CD14-positive monocyte (primary cell): ENCODE data around the gene FBN2. TPM values are rescaled to one million over a fixed set of nuclear protein-coding genes. Genes with fewer than 3 reads are reported as not detected.

Experiments used
- DNase-seq, 3 donors: peaks; one replicate each; pipeline ENCODE4 v3.0.0-alpha.2; 2011 to 2022
- H2AFZ ChIP-seq: 2 replicates; pipeline ENCODE4 v1.6.0; 2012; ENCODE audit warnings: mild to moderate bottlenecking, low read depth, low read length, inconsistent platforms; ENCODE audit not compliant: insufficient read depth, poor library complexity, severe bottlenecking
- H3K27ac ChIP-seq, 2 donors: 1 replicate in 1 of 2; 2 replicates in 1 of 2; pipeline ENCODE4 v1.5.1; 2012 to 2013; ENCODE audit warnings: low read length in 2 of 2, control low read depth in 1 of 2, inconsistent platforms in 1 of 2, low read depth in 1 of 2, mild to moderate bottlenecking in 1 of 2
- H3K27me3 ChIP-seq, 2 donors: one replicate each; pipeline versions ENCODE4 v1.6.0 to v1.6.1; 2011 to 2013; ENCODE audit warnings: low read length in 2 of 2; ENCODE audit not compliant: control insufficient read depth in 2 of 2, insufficient read depth in 2 of 2
- H3K36me3 ChIP-seq, 2 donors: replicated peaks in 1 of 2; 1 replicate in 1 of 2; 2 replicates in 1 of 2; pipeline versions ENCODE4 v1.5.1 to v1.6.1; 2012 to 2013; ENCODE audit warnings: low read length in 2 of 2, control low read depth in 1 of 2, inconsistent platforms in 1 of 2, mild to moderate bottlenecking in 1 of 2; ENCODE audit not compliant: insufficient read depth in 2 of 2, control insufficient read depth in 1 of 2
- H3K4me1 ChIP-seq, 2 donors: 1 replicate in 1 of 2; 2 replicates in 1 of 2; pipeline versions ENCODE4 v1.5.1 to v1.6.1; 2012 to 2013; ENCODE audit warnings: low read length in 2 of 2, control low read depth in 1 of 2, inconsistent platforms in 1 of 2, mild to moderate bottlenecking in 1 of 2, moderate library complexity in 1 of 2; ENCODE audit not compliant: insufficient read depth in 2 of 2, control insufficient read depth in 1 of 2
- H3K4me2 ChIP-seq: replicated peaks from 2 replicates; pipeline ENCODE3; 2012; ENCODE audit warnings: low read length, moderate library complexity, mild to moderate bottlenecking; ENCODE audit not compliant: poor library complexity, severe bottlenecking; ENCODE audit errors: extremely low read depth
- H3K4me3 ChIP-seq, 3 experiments: fragments of 200-600 bp in 1 of 3; sonication (generic) in 1 of 3; replicated peaks in 1 of 3; 1 replicate in 2 of 3; 2 replicates in 1 of 3; pipeline ENCODE4 v1.5.1; 2011 to 2013; ENCODE audit warnings: low read length in 3 of 3, mild to moderate bottlenecking in 3 of 3, control low read depth in 2 of 3, low read depth in 2 of 3, inconsistent platforms in 1 of 3, moderate library complexity in 1 of 3
- H3K79me2 ChIP-seq: 2 replicates; pipeline ENCODE4 v1.6.0; 2012; ENCODE audit warnings: mild to moderate bottlenecking, control low read depth, inconsistent platforms, low read length, moderate library complexity; ENCODE audit not compliant: insufficient read depth
- H3K9ac ChIP-seq: 2 replicates; pipeline ENCODE4 v1.6.0; 2017; ENCODE audit warnings: low read length, mild to moderate bottlenecking; ENCODE audit not compliant: insufficient read depth, poor library complexity, severe bottlenecking
- H3K9me3 ChIP-seq, 2 donors: replicated peaks in 1 of 2; 1 replicate in 1 of 2; 2 replicates in 1 of 2; pipeline versions ENCODE4 v1.5.1 to v1.6.1; 2012 to 2013; ENCODE audit warnings: low read length in 2 of 2, control low read depth in 1 of 2; ENCODE audit not compliant: control insufficient read depth in 1 of 2, insufficient read depth in 1 of 2
- H4K20me1 ChIP-seq: 2 replicates; pipeline ENCODE4 v1.6.0; 2012; ENCODE audit warnings: mild to moderate bottlenecking, low read length, control low read depth, moderate library complexity; ENCODE audit not compliant: insufficient read depth
- H3K27ac Mint-ChIP-seq, 7 donors: one replicate each; pipeline ENCODE4 v1.8.0; 2020; ENCODE audit warnings: mild to moderate bottlenecking in 7 of 7, mixed read lengths in 7 of 7, moderate library complexity in 6 of 7, inconsistent platforms in 2 of 7
- H3K27me3 Mint-ChIP-seq, 3 donors: one replicate each; pipeline ENCODE4 v1.8.0; 2021 to 2022; ENCODE audit warnings: low read depth in 3 of 3, mild to moderate bottlenecking in 3 of 3, mixed read lengths in 3 of 3, moderate library complexity in 3 of 3, inconsistent platforms in 1 of 3
- H3K36me3 Mint-ChIP-seq, 2 donors: one replicate each; pipeline ENCODE4 v1.8.0; 2020; ENCODE audit warnings: mixed read lengths in 2 of 2, inconsistent platforms in 1 of 2, mild to moderate bottlenecking in 1 of 2
- H3K4me1 Mint-ChIP-seq: one replicate; pipeline ENCODE4 v1.8.0; 2020; ENCODE audit warnings: mild to moderate bottlenecking, mixed read lengths
- H3K4me3 Mint-ChIP-seq, 2 donors: one replicate each; pipeline ENCODE4 v1.8.0; 2020; ENCODE audit warnings: mild to moderate bottlenecking in 2 of 2, mixed read lengths in 2 of 2, moderate library complexity in 1 of 2
- H3K9me3 Mint-ChIP-seq, 7 donors: one replicate each; pipeline ENCODE4 v1.8.0; 2020 to 2022; ENCODE audit warnings: mixed read lengths in 7 of 7, mild to moderate bottlenecking in 6 of 7, moderate library complexity in 6 of 7, inconsistent platforms in 2 of 7
- CTCF ChIP-seq: fragments of 200-600 bp; IDR thresholded peaks from one replicate; pipeline ENCODE4 v1.8.0; 2022; ENCODE audit warnings: antibody characterized with exemption, mild to moderate bottlenecking
- WGBS: methylation state at CpG from one replicate; pipeline ENCODE4 v1.1.5; 2013; ENCODE audit warnings: missing lambda C conversion rate; ENCODE audit not compliant: insufficient coverage; 5-methylcytosine and 5-hydroxymethylcytosine counted together
- intact Hi-C, 2 donors: fragments of 100-400 bp; cut with micrococcal nuclease; formaldehyde crosslinking; loops; one replicate each; pipeline versions ENCODE4 v1.15.0 to v1.15.1; 2023
- polyA plus RNA-seq, 3 donors: library from polyadenylated mRNA; depleted of rRNA in 1 of 3; unstranded in 2 of 3; stranded (reverse) in 1 of 3; fragments of 300-500 nt in 2 of 3; fragments of >200 nt in 1 of 3; fragmentation: Illumina TruSeq in 2 of 3; gene quantifications; 1 replicate in 2 of 3; 2 replicates in 1 of 3; pipeline ENCODE4 v1.2.3, GENCODE V29; 2012 to 2021

FBN2 gene
- polyA plus RNA-seq, 3 donors = 0.85 to 19.3 (median 4.2) TPM

- H4K20me1 ChIP-seq = no peaks in the 10 kb centered on the region
- H3K4me1 ChIP-seq = no peaks in the 10 kb centered on the region
- no peak overlapping the region for H3K4me3 Mint-ChIP-seq
- no peak overlapping the region for H3K27ac Mint-ChIP-seq
- 100% methylated on average over 4 of the region's 8 CpGs for WGBS
- no peak overlapping the region for H3K4me3 ChIP-seq
- H3K36me3 ChIP-seq = peaks cover 13 to 74% of the 10 kb centered on the region in 2 donors
- H3K4me2 ChIP-seq = no peak overlapping the region
- H3K9me3 ChIP-seq = peaks cover 0 to 4% of the 10 kb centered on the region in 2 donors
- H3K79me2 ChIP-seq = no peaks in the 10 kb centered on the region
- no peak overlapping the region for H3K27ac ChIP-seq
- H3K27me3 ChIP-seq = no peaks in the 10 kb centered on the region
- H3K9me3 Mint-ChIP-seq = peaks cover 0 to 8% (median 5%) of the 10 kb centered on the region in 7 donors
- H2AFZ ChIP-seq = no peak overlapping the region
- no peak for TF ChIP-seq CTCF
- peaks cover 37 to 42% of the 10 kb centered on the region in 2 donors for H3K36me3 Mint-ChIP-seq
- no peak overlapping the region for H3K9ac ChIP-seq
- DNase-seq = no peak
- intact Hi-C loops = no loop called here
- peaks cover 0 to 2% (median 0%) of the 10 kb centered on the region in 3 donors for H3K27me3 Mint-ChIP-seq
- no peaks in the 10 kb centered on the region for H3K4me1 Mint-ChIP-seq
Observed at GRCh38 chr5:128395073-128395472, 143.0 kb downstream of the FBN2 start.

- H3K4me3 Mint-ChIP-seq = no peak overlapping the region
- intact Hi-C loops = no loop called here
- Histone ChIP-seq H2AFZ (no peak overlapping the region), H3K4me3 (no peak overlapping the region), H3K27me3 (no peaks in the 10 kb centered on the region), H3K9me3 (peaks cover 1 to 2% of the 10 kb centered on the region in 2 donors), H4K20me1 (no peaks in the 10 kb centered on the region), H3K27ac (no peak overlapping the region), H3K36me3 (peaks cover 0 to 16% of the 10 kb centered on the region in 2 donors), H3K79me2 (no peaks in the 10 kb centered on the region), H3K4me2 (no peak overlapping the region), H3K9ac (no peak overlapping the region), H3K4me1 (no peaks in the 10 kb centered on the region)
- H3K27ac Mint-ChIP-seq = no peak overlapping the region
- TF ChIP-seq CTCF = no peak
- H3K36me3 Mint-ChIP-seq = peaks cover 2 to 6% of the 10 kb centered on the region in 2 donors
- H3K4me1 Mint-ChIP-seq = no peaks in the 10 kb centered on the region
- peaks cover 0 to under 1% (median 0%) of the 10 kb centered on the region in 3 donors for H3K27me3 Mint-ChIP-seq
- DNase-seq = no peak
- peaks cover 0 to 11% (median 4%) of the 10 kb centered on the region in 7 donors for H3K9me3 Mint-ChIP-seq
- no CpG with 5 or more reads among the region's 2 CpGs for WGBS
Observed at GRCh38 chr5:128384068-128384467, 154.0 kb downstream of the FBN2 start.
